WTC11 (cell line): ENCODE measurements around the gene DENND1B. TPM values are rescaled to one million over a fixed set of nuclear protein-coding genes. Genes with fewer than 3 reads are reported as not detected.

Experiments
- ATAC-seq: fragments of 200-7000 bp; cut with Tn5 transposase; 2 replicates; pipeline ENCODE4 v1.10.0; 2021; ENCODE audit warnings: mild to moderate bottlenecking, moderate library complexity
- CTCF ChIA-PET: fragments of 300-600 bp; sonication (Branson Sonifier 250); formaldehyde crosslinking; loops from one replicate; lab custom pipeline; 2021; ENCODE audit warnings: antibody characterized with exemption; lab: Charles Lee
- POLR2A ChIA-PET: fragments of 350-600 bp; sonication (Branson Sonifier 250); formaldehyde crosslinking; loops from one replicate; lab custom pipeline; 2021; ENCODE audit warnings: antibody characterized with exemption; lab: Charles Lee
- DNase-seq: peaks from one replicate; pipeline ENCODE4 v3.0.0; 2021; ENCODE audit warnings: low spot score
- H3K27ac Mint-ChIP-seq: 2 replicates; pipeline ENCODE4 v1.8.0; 2021; ENCODE audit warnings: mixed read lengths
- H3K27me3 Mint-ChIP-seq: 2 replicates; pipeline ENCODE4 v1.8.0; 2021; ENCODE audit warnings: low read depth, mild to moderate bottlenecking, moderate library complexity, mixed read lengths
- H3K36me3 Mint-ChIP-seq: 2 replicates; pipeline ENCODE4 v1.8.0; 2021; ENCODE audit warnings: mixed read lengths
- H3K4me1 Mint-ChIP-seq: 2 replicates; pipeline ENCODE4 v1.8.0; 2022; ENCODE audit warnings: mixed read lengths
- H3K4me3 Mint-ChIP-seq: 2 replicates; pipeline ENCODE4 v1.8.0; 2021; ENCODE audit warnings: mild to moderate bottlenecking, moderate library complexity, mixed read lengths
- H3K9me3 Mint-ChIP-seq: 2 replicates; pipeline ENCODE4 v1.8.0; 2021; ENCODE audit warnings: mixed read lengths
- ARID4B ChIP-seq: sonication (generic); formaldehyde crosslinking; IDR thresholded peaks from 2 replicates; pipeline ENCODE4 v1.8.0; 2023; ENCODE audit warnings: missing genetic modification reagents, mild to moderate bottlenecking, borderline replicate concordance
- ELF4 ChIP-seq: sonication (generic); formaldehyde crosslinking; IDR thresholded peaks from 2 replicates; pipeline ENCODE4 v1.8.1; 2022; ENCODE audit warnings: low read depth, mild to moderate bottlenecking, moderate library complexity, missing genetic modification reagents
- FOXP4 ChIP-seq: sonication (generic); formaldehyde crosslinking; IDR thresholded peaks from 2 replicates; pipeline ENCODE4 v1.8.0; 2022; ENCODE audit warnings: mild to moderate bottlenecking, missing genetic modification reagents
- IRF2 ChIP-seq: sonication (generic); formaldehyde crosslinking; IDR thresholded peaks from 2 replicates; pipeline ENCODE4 v1.8.0; 2022; ENCODE audit warnings: low read depth, missing genetic modification reagents, borderline replicate concordance
- NFATC4 ChIP-seq: fragments of 250-450 bp; sonication (Bioruptor Pico); IDR thresholded peaks from 2 replicates; pipeline ENCODE4 v1.9.0; 2021; ENCODE audit warnings: mild to moderate bottlenecking
- NFE2L1 ChIP-seq: sonication (generic); formaldehyde crosslinking; IDR thresholded peaks from 2 replicates; pipeline ENCODE4 v1.8.1; 2023; ENCODE audit warnings: missing genetic modification reagents
- NR3C1 ChIP-seq: sonication (generic); formaldehyde crosslinking; conservative IDR thresholded peaks from 2 replicates; pipeline ENCODE4 v1.8.1; 2023; ENCODE audit warnings: low read depth, mild to moderate bottlenecking, missing genetic modification reagents
- RELA ChIP-seq: sonication (generic); formaldehyde crosslinking; IDR thresholded peaks from 2 replicates; pipeline ENCODE4 v1.8.1; 2022; ENCODE audit warnings: missing genetic modification reagents, mild to moderate bottlenecking, borderline replicate concordance
- TCF7 ChIP-seq: sonication (generic); formaldehyde crosslinking; IDR thresholded peaks from 2 replicates; pipeline ENCODE4 v1.8.0; 2022; ENCODE audit warnings: mild to moderate bottlenecking, low read depth, missing genetic modification reagents, moderate library complexity
- ZMAT4 ChIP-seq: fragments of 250-450 bp; sonication (Bioruptor Pico); IDR thresholded peaks from 2 replicates; pipeline ENCODE4 v1.9.0; 2021; ENCODE audit warnings: mild to moderate bottlenecking
- ZNF396 ChIP-seq: fragments of 250-450 bp; sonication (Bioruptor Pico); IDR thresholded peaks from 2 replicates; pipeline ENCODE4 v1.8.0; 2021; ENCODE audit warnings: mild to moderate bottlenecking, moderate library complexity, borderline replicate concordance
- ZNF671 ChIP-seq: fragments of 250-450 bp; sonication (Bioruptor Pico); IDR thresholded peaks from 2 replicates; pipeline ENCODE4 v1.8.0; 2021; ENCODE audit warnings: mild to moderate bottlenecking
- total RNA-seq: library from RNA; stranded (reverse); gene quantifications from 3 replicates; pipeline ENCODE4 v1.2.3, GENCODE V29; 2021
- TF ChIP-seq, protein P1 (sequence below): sonication (generic); formaldehyde crosslinking; IDR thresholded peaks from 2 replicates; pipeline ENCODE4 v1.8.0; 2022; ENCODE audit warnings: missing genetic modification reagents
- TF ChIP-seq, protein P2 (sequence below): sonication (generic); formaldehyde crosslinking; IDR thresholded peaks from 2 replicates; pipeline ENCODE4 v1.8.1; 2023; ENCODE audit warnings: mild to moderate bottlenecking, missing genetic modification reagents, moderate library complexity
- TF ChIP-seq, protein P3 (sequence below): fragments of 250-450 bp; sonication (Bioruptor Pico); IDR thresholded peaks from 2 replicates; pipeline ENCODE4 v1.9.0; 2021; ENCODE audit warnings: moderate library complexity, mild to moderate bottlenecking, inconsistent platforms, borderline replicate concordance

The DENND1B gene
- total RNA-seq, 1 experiment from 2014 or later: 4.3 TPM

DNA sequence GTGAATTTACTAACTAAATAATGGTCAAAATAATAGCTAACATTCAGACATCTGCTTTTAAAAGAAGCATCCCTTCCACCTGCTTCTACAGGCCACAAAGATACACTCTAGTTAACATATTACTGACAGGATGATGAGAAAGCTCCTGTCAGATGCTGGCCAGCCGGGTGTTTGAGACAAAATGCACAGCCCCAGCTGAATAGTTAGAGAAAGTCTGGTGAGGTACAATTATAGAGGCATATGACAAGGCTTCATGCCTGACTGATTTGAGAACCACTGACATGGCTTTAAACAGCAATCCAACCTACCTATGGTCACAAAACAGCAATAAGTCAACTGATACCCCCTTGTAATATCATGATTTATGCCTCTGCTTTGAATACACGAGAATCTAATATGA lies 137.0 kb downstream of the DENND1B start:
- Mint-ChIP-seq H3K36me3 (no peaks in the 10 kb centered on the region), H3K27ac (no peak overlapping the region)
- no peak for ATAC-seq

More for the DNA sequence above, 137.0 kb downstream of the DENND1B start:
- POLR2A ChIA-PET: no interaction called here
- TF ChIP-seq ELF4 (CRISPR knock-in tag): no peak
- TF ChIP-seq, protein P1, sequence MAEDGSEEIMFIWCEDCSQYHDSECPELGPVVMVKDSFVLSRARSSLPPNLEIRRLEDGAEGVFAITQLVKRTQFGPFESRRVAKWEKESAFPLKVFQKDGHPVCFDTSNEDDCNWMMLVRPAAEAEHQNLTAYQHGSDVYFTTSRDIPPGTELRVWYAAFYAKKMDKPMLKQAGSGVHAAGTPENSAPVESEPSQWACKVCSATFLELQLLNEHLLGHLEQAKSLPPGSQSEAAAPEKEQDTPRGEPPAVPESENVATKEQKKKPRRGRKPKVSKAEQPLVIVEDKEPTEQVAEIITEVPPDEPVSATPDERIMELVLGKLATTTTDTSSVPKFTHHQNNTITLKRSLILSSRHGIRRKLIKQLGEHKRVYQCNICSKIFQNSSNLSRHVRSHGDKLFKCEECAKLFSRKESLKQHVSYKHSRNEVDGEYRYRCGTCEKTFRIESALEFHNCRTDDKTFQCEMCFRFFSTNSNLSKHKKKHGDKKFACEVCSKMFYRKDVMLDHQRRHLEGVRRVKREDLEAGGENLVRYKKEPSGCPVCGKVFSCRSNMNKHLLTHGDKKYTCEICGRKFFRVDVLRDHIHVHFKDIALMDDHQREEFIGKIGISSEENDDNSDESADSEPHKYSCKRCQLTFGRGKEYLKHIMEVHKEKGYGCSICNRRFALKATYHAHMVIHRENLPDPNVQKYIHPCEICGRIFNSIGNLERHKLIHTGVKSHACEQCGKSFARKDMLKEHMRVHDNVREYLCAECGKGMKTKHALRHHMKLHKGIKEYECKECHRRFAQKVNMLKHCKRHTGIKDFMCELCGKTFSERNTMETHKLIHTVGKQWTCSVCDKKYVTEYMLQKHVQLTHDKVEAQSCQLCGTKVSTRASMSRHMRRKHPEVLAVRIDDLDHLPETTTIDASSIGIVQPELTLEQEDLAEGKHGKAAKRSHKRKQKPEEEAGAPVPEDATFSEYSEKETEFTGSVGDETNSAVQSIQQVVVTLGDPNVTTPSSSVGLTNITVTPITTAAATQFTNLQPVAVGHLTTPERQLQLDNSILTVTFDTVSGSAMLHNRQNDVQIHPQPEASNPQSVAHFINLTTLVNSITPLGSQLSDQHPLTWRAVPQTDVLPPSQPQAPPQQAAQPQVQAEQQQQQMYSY (CRISPR knock-in tag): no peak
- TF ChIP-seq, protein P2, sequence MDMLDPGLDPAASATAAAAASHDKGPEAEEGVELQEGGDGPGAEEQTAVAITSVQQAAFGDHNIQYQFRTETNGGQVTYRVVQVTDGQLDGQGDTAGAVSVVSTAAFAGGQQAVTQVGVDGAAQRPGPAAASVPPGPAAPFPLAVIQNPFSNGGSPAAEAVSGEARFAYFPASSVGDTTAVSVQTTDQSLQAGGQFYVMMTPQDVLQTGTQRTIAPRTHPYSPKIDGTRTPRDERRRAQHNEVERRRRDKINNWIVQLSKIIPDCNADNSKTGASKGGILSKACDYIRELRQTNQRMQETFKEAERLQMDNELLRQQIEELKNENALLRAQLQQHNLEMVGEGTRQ (CRISPR knock-in tag): no peak
- no peak for TF ChIP-seq ARID4B (CRISPR knock-in tag)
- no peak for TF ChIP-seq NR3C1 (CRISPR knock-in tag)
- TF ChIP-seq ZNF671 (CRISPR knock-in tag): no peak
- no peak for TF ChIP-seq ZNF396 (CRISPR knock-in tag)
- no peak for TF ChIP-seq TCF7 (CRISPR knock-in tag)
- no peak for TF ChIP-seq RELA (CRISPR knock-in tag)
- TF ChIP-seq IRF2 (CRISPR knock-in tag): no peak
- TF ChIP-seq NFE2L1 (CRISPR knock-in tag): no peak
- TF ChIP-seq NFATC4 (CRISPR knock-in tag): no peak
- no peak for TF ChIP-seq ZMAT4 (CRISPR knock-in tag)
- TF ChIP-seq FOXP4: no peak
- TF ChIP-seq, protein P3, sequence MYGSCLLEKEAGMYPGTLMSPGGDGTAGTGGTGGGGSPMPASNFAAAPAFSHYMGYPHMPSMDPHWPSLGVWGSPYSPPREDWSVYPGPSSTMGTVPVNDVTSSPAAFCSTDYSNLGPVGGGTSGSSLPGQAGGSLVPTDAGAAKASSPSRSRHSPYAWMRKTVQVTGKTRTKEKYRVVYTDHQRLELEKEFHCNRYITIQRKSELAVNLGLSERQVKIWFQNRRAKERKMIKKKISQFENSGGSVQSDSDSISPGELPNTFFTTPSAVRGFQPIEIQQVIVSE: no peak
- H3K9me3 Mint-ChIP-seq: no peaks in the 10 kb centered on the region
- peaks cover 5% of the 10 kb centered on the region; the same call in 1 of the 2 replicates for H3K4me1 Mint-ChIP-seq
- CTCF ChIA-PET: no interaction called here
- H3K4me3 Mint-ChIP-seq: no peak overlapping the region
- no peak for DNase-seq
- no peaks in the 10 kb centered on the region for H3K27me3 Mint-ChIP-seq
